TTC549 (cell line): ENCODE results near the gene NOC2L.

ENCODE experiments used
- FAIRE-seq: peaks from 2 replicates; lab custom pipeline; 2012; peaks lifted over from hg19 to GRCh38; lab: Jason Lieb, UNC

Gene NOC2L

GRCh38 chr1:914891-915280 is 44.2 kb downstream of the NOC2L start:
- FAIRE-seq: no peak

- no peak for FAIRE-seq
These were observed 44.7 kb downstream of the NOC2L start for GRCh38 chr1:914131-914890.

GRCh38 chr1:913491-914130 is 45.4 kb downstream of the NOC2L start:
- no peak for FAIRE-seq

- no peak for FAIRE-seq
These were observed 46.2 kb downstream of the NOC2L start for GRCh38 chr1:912740-913301.

GRCh38 chr1:911875-912739 is 46.9 kb downstream of the NOC2L start:
- no peak for FAIRE-seq

GRCh38 chr1:910881-911721 is 48.0 kb downstream of the NOC2L start:
- FAIRE-seq: no peak

GRCh38 chr1:910311-910880 is 48.7 kb downstream of the NOC2L start:
- no peak for FAIRE-seq

GRCh38 chr1:909861-910310 is 49.2 kb downstream of the NOC2L start:
- FAIRE-seq: no peak

- no peak for FAIRE-seq
These were observed 50.4 kb downstream of the NOC2L start for GRCh38 chr1:908661-909060.

- FAIRE-seq: no peak
These were observed 51.2 kb downstream of the NOC2L start for GRCh38 chr1:907611-908451.

- FAIRE-seq: no peak
These were observed 52.2 kb downstream of the NOC2L start for GRCh38 chr1:906600-907420.

GRCh38 chr1:905811-906599 is 53.1 kb downstream of the NOC2L start:
- FAIRE-seq: no peak

GRCh38 chr1:905071-905749 is 53.8 kb downstream of the NOC2L start:
- FAIRE-seq: no peak

- FAIRE-seq: no peak
These were observed 54.6 kb downstream of the NOC2L start for GRCh38 chr1:904310-904950.

GRCh38 chr1:903721-904271 is 55.3 kb downstream of the NOC2L start:
- FAIRE-seq: no peak

GRCh38 chr1:903305-903704 is 55.8 kb downstream of the NOC2L start:
- no peak for FAIRE-seq

- no peak for FAIRE-seq
These were observed 56.3 kb downstream of the NOC2L start for GRCh38 chr1:902802-903201.
